GM18909 (cell line): ENCODE data around the gene TRMT61A.
A peak's percentile ranks its signal among the peaks of the same experiment; 100 is the strongest.

Experiments used
- ATAC-seq: cut with Tn5 transposase; IDR thresholded peaks from one replicate; pipeline ENCODE4 v1.9.1; 2021; ENCODE audit warnings: mild to moderate bottlenecking; ENCODE audit not compliant: unreplicated experiment, poor library complexity

The TRMT61A gene

DNA sequence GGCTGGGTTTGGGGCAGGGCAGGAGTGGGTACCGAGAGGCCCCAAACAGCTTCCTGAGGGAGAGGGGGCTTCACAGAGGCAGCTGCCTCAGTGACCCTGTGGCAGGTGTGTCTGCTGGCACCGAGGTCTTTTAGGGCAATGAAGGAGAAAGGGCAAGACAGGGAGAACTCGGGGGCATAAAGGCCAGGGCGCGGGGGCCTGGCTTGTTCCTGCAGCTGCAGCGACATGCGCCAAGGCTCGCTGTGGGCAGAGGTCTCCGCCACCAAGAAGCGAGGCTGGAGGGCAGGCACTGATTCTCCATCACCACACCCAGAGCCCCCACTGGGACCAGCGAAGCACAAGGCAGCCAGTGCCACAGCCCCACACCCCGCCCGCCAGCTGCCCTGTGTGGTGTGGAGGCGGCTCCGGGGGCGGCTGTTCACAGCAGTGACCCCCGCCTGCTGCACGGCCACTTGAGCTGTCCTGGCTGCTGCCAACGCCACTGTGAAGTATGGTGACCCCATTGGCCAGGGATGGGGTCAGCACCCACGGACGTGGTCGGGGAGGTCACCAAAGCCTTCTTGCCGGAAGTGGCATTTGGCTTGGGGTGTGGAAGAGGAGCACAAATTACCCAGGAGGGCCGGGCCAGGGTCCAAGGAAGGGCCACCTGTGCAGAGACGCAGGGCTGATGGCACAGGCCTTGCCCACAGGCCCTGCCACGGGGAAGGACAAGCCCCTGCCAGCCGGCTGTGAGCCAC lies 17.1 kb downstream of the TRMT61A start:
- ATAC-seq = no peak

DNA sequence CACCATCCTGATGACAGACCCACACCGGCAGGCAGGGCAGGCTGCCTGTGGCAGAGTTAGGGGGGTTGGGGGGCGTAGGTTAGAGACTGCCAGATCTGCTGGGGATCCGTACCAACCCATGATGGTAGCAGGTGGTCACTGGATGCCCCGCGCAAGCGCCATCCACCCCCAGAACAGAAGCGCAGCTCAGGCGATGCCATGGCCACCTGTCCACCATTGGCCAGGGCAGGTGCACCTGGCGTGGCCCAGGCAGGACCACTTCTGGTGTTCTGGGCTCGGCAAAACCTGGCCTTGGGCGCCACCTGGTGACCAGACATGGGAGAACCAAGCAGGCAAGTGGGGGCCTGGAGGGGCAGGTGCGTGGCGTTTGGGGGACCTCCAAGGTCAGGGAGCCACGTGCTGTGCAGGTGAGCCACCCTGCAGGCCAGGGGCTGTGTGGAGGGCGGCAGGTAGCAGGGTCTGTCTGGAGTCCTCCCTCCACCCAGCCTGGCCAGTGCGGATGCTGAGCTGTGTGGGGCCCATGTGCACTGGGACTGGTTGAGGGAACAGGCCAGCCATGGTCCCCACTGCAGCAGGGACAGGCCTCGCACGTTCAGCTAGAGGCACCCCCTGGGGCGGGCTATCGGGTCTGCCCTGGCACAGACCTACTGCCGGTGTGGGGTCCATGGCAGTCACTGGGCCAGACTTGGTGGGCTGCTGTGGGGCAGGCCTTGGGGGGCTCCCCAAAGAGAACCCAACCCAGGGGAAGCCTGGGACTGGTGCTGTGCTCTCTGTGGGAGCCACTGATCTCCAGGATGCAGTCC lies 17.9 kb downstream of the TRMT61A start:
- peak; percentile 47 for ATAC-seq

DNA sequence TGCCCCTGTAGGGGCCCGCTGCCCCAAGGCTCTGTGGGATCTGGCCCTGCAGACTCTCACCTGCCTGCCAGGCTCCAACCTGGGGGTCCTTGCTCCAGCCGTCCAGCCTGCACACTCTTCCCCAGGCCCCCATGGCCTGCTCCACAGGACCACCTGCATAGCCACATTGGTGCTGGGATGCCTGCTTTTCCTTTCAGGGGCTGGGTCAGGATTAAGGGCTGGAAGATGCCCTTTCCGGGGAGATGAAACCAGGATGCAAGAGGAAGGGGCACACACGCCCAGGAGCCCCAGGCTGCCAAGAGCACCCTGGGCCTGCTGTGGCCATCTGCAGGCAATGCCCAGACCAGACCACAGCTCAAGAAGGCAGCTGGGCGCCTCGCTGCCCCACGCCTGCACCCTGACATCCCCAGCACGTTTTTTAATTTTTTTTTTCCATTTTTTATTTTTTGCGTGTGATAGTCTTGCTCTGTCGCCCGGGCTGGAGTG lies 18.5 kb downstream of the TRMT61A start:
- no peak for ATAC-seq

DNA sequence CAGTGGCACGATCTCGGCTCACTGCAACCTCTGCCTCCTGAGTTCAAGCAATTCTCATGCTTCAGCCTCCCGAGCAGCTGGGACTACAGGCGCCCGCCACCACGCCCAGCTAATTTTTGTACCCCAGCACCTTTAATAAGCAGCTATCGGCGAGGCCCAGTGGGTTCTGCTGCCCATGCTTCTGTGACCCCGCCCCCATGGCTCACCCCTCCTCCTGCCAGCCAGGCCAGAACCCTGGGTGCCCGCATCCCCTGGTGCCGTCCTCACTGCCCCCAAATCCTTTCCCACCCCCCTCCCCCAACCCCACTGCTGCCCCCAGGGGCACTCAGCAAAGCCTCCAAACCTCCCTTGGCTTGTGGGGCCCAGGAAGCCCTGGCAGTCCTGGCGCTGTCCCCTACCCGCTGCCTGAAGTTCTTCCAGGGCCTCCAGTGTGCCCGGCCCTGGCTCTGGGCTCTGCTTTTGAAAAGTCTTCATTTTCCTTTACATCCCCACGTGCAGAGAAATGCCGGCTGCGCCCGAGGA lies 19.0 kb downstream of the TRMT61A start:
- ATAC-seq = no peak

DNA sequence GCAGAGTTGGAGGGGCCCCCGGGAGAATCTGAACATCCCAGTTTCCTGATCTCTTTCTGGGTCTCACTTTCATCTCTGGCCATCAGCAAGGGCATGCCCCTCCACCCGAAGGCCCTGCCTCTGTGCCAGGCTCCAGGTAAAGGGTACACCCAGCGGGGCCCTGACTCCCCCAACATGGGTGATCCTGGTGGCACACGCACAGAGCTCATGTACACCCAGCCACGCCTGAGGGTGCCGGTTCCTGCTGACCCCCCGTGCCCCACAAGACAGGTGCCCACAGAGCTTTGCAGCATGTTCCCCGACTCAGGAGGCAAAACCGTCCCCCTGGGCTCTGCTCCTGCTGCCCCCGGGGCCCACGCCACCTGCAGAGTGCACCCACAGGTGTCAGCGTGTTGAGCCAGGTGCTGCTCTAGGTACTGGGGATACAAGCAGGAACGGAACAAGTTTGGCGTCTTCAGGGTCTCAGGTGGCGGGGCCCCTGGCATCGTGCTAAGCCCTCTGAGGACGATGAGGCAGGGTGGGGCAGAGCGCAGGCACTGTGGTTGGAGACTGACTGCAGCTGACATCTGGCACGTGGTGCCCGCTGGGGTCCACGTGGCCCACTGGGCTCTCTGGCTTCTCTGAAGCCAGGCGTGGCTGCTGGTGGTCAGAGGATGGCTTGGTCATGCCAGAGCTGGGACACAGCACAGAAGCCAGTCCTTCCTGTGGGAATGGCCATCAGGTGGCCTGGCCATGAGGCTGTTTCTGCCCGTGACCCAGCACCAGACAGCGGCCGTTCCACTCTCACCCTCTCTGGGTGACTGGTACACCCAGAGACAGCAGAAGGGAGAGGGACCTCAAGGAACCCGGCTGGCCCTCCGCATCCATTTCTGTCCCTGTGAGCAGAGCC lies 19.7 kb downstream of the TRMT61A start:
- ATAC-seq = no peak

DNA sequence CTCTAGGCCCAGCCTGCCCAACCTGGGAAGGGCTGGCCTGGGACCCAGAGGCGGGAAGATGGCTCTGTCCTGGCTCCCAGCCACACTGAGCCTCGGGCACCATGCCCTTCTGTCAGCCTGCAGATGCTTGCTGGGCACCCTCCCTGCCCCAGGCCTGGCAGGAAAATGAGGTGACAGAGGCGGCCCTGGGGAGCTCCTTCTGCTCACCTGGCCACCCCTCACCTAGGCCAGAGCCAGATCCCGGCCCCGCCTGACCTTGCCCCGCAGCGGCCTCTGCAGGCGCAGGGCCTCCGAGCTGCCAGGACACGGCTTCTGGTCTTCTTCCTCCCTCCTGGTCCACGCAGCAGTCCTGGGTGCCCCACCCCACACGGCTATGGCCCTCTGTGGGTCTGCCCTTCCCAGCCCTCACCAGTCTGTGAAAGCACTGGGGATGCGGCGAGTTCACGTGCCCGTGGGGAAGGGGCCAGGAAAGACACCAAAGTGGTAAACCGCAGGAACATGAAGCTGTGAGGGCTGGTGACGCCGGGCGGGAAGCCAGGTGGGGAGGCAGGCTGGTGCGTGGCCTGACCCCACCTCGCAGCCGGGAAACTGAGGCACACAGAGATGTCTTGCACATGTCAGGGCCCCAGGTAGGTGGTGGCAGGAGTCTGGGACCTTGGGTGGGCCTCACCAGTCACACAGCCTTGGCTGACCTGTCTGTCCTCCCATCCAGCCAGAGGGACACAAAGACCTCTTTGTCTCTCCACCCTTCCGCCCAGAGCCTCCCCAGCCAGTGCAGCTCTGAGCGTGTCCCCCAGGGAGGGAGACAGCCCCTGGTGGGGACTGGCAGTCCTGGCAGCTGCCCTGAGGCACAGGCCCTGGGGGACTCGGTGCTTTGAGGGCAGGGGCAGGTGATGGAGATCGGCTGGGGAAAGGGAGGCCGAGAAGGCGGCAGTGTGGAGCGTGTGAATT lies 20.6 kb downstream of the TRMT61A start:
- ATAC-seq = no peak

DNA sequence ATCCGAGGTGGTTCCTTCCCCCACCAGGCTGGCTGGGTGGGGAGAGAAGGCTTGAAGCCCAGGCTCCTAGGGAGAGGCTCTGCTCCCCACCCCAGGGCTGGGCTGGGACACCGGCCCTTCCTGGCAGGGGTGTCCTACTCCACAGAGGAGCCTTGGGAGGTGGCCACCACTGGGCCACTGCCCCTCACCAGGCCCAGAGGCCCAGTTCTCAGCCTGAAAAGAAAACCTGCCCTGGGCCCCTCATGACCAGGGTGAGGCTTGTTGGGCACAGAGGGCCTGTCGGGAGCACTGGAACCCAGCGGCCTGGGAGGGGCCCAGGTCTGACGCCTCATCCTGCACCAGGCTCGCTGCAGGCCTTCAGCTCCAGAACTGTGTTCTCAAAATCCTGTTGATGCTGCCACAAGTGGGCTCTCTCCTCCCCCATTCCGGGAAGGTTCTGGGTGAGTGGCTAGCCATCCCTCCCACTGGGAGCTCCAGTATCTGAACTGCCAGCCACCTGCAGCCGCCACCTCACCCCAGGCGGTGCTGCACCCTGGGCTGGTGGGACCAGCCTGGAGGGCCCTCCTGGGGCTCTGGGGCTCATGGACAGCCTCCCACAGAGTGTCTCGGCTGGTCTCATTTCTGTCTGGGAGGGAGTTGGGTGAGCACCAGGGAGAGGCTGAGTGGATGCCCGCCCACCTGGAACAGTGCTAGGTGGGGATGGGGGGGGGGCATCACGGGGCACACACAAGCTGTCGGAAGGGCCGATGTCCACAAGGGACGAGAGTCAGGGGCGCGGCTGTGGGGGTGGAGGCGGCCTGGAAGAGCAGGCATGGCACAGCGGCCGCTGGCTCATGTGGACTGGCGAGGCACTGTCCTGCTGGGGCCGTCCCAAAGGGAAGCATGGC lies 21.7 kb downstream of the TRMT61A start:
- no peak for ATAC-seq

DNA sequence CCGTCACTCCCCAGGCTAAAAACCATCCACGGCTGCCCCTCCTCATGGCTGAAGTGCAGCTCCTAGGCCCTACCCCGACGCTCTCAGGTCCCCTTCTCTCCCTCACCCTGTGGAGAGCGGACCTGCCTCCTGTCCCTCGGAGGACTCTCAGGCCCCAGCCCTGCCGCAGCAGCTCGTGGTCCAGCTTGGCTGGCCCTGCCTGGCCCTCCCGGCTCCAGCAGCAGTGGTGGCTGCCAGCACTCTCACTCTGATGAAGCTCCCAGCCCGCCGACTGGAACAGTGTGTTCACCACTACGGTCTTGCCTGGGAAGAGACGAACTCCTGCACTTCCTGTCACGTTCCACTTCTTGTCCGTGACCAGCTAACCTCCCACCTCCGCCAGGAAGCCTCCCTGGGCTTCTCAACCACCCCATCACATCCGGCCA lies 22.4 kb downstream of the TRMT61A start:
- no peak for ATAC-seq

DNA sequence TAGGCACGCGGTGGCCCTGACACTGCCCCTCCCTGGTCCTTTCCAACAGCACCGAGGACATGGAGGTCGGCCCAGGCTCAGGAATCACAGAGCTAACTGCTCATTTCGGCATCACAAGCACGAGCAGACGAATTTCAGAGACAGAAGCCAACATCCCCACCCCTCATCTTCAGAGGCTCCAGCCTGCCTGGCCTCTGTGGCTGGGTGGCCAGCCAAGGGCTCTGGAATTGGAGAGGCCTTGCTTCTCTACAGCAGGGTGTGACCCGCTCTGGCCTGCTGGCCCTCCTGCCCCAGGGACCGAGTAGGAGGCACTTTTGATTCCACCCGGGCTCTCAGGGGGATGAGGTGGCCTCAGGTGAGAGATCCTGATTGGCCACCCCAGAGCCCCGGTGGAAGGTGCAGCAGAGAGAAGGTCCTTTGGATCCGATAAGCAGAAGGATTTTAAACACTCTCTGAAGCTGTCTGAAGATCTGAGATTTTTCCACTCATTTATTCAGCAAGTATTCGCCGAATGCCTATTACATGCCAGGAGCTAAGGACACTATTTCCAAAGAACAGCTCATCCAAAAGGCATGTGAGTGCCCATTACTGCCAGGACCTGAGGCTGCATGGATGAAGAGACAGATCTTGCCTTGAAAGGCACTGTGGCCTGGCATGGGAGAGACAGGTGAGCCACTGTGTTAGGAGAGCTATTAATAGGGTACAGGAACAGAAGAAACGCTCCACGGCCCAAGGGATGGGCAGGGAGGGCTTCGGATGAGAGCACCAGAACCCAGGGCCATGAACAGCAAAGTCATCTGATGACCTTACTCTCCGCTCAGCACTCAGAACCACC lies 23.2 kb downstream of the TRMT61A start:
- no peak for ATAC-seq

DNA sequence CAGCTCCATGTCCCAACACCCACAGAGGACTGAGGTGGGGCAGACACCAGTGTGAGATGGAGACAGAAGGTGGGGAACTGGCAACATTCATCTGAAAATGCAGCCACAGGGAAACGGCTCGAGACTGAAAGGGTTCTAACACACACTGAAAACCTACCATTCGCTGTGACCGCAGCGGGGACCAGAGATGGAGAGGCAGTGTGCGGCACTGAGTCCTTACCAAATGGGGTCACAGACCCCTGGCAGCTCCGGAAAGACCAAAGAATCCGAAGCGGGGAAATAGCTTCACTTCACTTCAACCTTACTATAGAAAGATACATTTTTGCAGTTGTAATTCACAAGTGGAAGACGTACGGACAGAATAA lies 23.8 kb downstream of the TRMT61A start:
- no peak for ATAC-seq

DNA sequence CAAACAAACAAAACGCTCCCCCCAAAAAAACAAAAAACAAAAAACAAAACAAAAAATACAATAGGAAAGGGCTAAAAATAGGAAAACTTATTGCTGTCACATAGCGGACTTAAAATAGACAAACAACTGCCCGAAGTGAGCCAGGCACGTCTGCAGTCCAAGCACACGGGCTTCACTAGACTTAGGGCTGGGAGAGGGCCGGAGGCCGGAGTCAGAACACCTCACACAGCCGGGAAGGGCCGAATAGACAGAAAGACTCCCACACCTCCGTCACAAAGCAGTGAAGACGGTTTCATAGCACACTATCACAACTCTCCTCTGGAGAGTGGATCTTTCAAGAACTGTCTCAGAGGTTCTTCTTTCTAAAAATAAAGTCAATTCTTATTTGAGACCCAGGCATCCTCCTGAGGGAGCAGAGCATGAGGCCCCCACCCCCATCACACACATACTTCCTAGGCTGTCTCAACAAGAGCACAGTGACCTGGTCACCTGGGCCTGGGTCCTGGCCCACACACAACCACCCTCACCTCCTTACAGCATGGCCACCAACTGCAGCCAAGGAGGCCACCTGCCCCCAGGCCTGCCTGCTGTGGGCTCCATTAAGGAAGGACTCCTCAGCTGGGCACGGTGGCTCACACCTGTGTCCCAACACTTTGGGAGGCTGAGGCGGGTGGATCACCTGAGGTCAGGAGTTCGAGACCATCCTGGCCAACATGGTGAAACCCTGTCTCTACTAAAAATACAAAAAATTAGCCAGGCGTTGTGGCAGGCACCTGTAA lies 26.8 kb downstream of the TRMT61A start:
- no peak for ATAC-seq

DNA sequence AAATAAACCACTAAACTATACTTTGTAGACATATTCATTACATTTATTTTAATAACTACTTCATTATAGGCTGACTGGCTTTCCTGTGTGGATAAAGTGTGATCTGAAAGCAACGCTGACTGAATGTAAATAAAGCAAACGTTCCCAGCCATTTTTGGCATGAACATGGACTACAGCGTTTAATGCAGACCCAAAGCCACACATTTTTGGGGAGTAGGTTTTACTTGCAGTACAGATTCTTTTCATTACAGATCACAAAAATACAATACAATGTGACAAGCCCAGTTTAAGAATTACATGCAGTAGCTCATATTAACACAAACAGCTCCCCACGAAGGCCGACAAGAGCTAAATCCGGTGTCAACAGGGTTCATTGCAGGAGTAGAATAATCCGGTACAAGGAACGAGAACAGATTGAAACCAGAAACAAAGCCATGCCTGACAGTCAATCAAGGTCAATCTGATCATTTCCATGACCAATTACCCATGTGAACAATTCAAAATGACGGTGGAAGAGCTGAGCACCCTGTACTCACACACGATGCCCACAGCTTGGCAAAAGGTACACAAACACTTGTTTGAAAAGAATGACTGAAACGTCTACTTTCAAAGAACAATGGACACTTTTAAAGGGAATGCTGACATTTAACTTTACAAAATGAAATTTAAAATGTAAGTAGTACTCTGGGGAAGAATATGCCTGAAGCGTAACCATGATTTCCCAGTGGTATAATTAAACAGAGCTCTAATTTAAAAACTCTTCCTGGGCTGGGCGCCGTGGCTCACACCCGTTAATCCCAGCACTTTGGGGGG lies 28.2 kb downstream of the TRMT61A start:
- no peak for ATAC-seq

DNA sequence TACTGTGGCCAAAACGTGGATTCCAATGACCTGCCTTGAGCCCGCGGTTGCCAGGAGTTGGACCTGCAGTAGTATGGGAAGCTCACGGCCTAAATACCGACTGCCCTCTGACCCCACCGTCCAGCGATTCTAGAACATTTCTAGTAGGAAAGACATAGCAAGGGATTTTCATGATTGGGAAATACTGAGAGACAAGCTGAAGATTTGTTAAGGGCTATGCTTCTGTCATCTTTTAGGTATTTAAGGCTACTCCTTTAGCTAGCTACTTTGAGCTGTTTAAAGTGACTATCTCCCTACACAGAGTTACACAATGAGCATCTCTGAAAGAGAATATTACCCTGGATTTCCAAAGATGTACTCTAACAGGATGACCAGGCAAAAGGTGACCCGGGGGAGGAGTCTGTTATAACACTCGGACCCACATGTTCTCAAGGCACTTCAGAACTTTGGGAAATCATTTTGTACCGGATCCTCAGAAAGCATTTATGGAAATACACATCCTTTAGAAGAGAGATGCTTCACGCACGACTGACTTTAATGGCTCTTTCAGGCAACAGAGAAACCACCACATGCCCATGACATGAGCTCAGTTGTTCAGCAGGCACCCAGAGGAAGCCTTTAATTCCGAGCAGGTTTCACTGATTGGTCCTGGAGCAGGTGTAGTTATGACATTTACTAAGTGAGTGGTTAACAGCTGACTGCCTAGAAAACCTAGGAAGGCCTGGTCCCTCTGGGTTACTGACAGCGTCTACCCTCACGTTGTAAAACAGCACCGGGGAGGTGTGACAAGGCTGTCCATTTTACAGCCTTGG lies 29.3 kb downstream of the TRMT61A start:
- no peak for ATAC-seq

DNA sequence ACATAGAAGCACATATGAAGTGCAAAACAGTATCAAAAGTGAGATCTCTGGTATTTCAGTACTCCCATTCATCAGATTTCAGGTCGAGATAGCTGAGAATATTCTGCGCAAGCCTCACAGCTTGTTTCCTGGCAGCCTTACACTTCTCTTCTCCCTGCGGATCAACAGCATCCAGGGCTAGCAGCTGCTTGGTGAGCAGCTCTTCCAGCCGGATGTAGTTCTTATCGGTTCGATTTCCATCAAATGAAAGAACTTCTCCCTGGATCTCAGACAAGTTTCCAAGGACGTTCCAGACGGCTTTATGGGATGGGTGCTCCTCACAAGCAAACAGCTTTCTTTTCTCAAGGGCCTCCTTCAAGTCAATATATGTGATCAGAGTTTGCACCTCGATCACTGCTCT lies 30.8 kb downstream of the TRMT61A start:
- ATAC-seq = no peak

DNA sequence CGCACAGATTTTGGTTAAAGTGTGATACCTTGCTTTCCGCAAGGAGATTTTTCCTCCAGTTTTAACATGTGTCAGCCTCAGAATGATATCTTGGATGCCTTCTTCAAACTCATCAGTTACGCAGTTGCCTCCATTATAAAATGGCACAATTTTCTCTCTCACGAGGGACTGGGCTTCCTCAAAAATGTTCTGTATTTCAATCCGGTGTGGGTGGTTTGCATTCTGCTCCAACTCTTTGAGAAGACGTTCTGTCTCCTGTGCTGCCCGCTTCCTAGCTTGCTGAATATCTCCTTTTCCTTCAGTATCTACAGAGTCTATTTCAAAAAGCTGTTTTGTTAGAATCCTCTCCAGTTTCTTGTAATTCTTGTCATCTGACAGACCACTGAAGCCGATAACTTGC lies 31.7 kb downstream of the TRMT61A start:
- no peak for ATAC-seq
